HCT116 (cell line): ENCODE measurements around the gene MSRB3.

Experiments
- CEBPB ChIP-seq: IDR thresholded peaks from 2 replicates; pipeline ENCODE4 v1.6.1; 2012; ENCODE audit warnings: low read depth
- CTCF ChIP-seq, 3 experiments: fragments of 200-600 bp in 1 of 3; sonication (generic) in 1 of 3; IDR thresholded peaks in 2 of 3; conservative IDR thresholded peaks in 1 of 3; 2 replicates each; pipeline ENCODE4 v1.5.1; 2012 to 2017; ENCODE audit warnings: low read depth in 2 of 3, low read length in 2 of 3, antibody characterized with exemption in 1 of 3, borderline replicate concordance in 1 of 3, control low read depth in 1 of 3, mild to moderate bottlenecking in 1 of 3, mixed read lengths in 1 of 3, mixed run types in 1 of 3, moderate library complexity in 1 of 3; ENCODE audit not compliant: insufficient read depth in 1 of 3
- EZH2 ChIP-seq: fragments of 200-600 bp; sonication (generic); IDR thresholded peaks from 2 replicates; pipeline ENCODE4 v1.6.1; 2017; ENCODE audit warnings: antibody characterized with exemption, mixed run types
- JUND ChIP-seq: IDR thresholded peaks from 2 replicates; pipeline ENCODE4 v1.6.1; 2012
- POLR2A ChIP-seq: IDR thresholded peaks from 2 replicates; pipeline ENCODE4 v1.7.0; 2011; ENCODE audit warnings: borderline replicate concordance; ENCODE audit not compliant: insufficient read depth, insufficient read length; ENCODE audit errors: extremely low read depth
- POLR2AphosphoS5 ChIP-seq: IDR thresholded peaks from 2 replicates; pipeline ENCODE4 v1.6.1; 2011; ENCODE audit warnings: mild to moderate bottlenecking, low read depth, low read length, moderate library complexity
- RAD21 ChIP-seq: IDR thresholded peaks from 2 replicates; pipeline ENCODE4 v1.6.1; 2012; ENCODE audit warnings: low read depth, mild to moderate bottlenecking
- SP1 ChIP-seq: IDR thresholded peaks from 2 replicates; pipeline ENCODE4 v1.6.1; 2012; ENCODE audit warnings: low read depth
- TCF7L2 ChIP-seq: IDR thresholded peaks from 2 replicates; pipeline ENCODE4 v1.7.0; 2011; ENCODE audit warnings: borderline replicate concordance, inconsistent platforms; ENCODE audit not compliant: insufficient read depth, insufficient read length; ENCODE audit errors: extremely low read depth
- YY1 ChIP-seq: IDR thresholded peaks from 2 replicates; pipeline ENCODE4 v1.6.1; 2011; ENCODE audit warnings: low read length, low read depth, moderate library complexity, mild to moderate bottlenecking; ENCODE audit not compliant: insufficient replicate concordance; ENCODE audit errors: extremely low read depth
- ZFX ChIP-seq: fragments of 450-650 bp; IDR thresholded peaks from 2 replicates; pipeline ENCODE4 v1.6.1; 2017
- ZNF274 ChIP-seq: fragments of 200-500 bp; sonication (Bioruptor generic); IDR thresholded peaks from 2 replicates; pipeline ENCODE4 v1.6.1; 2014; ENCODE audit warnings: mild to moderate bottlenecking, low read depth, low read length, inconsistent platforms
- TF ChIP-seq, protein P1 (sequence below): IDR thresholded peaks from 2 replicates; pipeline ENCODE4 v1.6.1; 2012; ENCODE audit warnings: low read depth
- TF ChIP-seq, protein P2 (sequence below): IDR thresholded peaks from 2 replicates; pipeline ENCODE4 v1.6.1; 2012

DNA sequence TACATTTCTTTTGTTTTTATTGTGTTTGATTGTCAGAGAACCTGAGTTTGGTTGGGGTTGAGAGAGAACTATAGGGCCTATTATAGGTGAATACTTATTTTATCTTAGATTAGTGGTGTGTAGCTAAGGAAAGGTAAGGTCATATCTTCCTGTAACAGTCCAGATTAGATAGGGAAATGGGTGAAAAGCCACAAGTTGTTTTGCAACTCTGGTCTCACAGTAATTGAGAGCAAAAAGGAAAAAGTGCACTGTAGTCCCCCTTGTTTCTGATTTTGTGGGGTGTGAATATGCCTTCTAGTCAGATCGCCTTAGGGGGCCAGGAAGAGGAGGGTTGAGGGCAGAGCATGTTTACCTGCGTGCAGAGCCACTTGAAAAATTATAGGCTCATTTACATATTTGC, 8.9 kb downstream of the MSRB3 start:
- TF ChIP-seq ZNF274 (no peak), EZH2 (no peak), JUND (no peak), CTCF (IDR thresholded peaks at IDR 0.05 in 2 of 3, conservative IDR thresholded peaks at IDR 0.05 in 1 of 3; ENCODE audit: borderline replicate concordance in 1 of 3, insufficient read depth in 1 of 3, low read depth in 2 of 3, low read length in 2 of 3) (no peak), SP1 (no peak), POLR2AphosphoS5 (no peak), ZFX (no peak), POLR2A (no peak), RAD21 (no peak), YY1 (no peak), CEBPB (no peak), TCF7L2 (no peak)
- TF ChIP-seq, protein P1, sequence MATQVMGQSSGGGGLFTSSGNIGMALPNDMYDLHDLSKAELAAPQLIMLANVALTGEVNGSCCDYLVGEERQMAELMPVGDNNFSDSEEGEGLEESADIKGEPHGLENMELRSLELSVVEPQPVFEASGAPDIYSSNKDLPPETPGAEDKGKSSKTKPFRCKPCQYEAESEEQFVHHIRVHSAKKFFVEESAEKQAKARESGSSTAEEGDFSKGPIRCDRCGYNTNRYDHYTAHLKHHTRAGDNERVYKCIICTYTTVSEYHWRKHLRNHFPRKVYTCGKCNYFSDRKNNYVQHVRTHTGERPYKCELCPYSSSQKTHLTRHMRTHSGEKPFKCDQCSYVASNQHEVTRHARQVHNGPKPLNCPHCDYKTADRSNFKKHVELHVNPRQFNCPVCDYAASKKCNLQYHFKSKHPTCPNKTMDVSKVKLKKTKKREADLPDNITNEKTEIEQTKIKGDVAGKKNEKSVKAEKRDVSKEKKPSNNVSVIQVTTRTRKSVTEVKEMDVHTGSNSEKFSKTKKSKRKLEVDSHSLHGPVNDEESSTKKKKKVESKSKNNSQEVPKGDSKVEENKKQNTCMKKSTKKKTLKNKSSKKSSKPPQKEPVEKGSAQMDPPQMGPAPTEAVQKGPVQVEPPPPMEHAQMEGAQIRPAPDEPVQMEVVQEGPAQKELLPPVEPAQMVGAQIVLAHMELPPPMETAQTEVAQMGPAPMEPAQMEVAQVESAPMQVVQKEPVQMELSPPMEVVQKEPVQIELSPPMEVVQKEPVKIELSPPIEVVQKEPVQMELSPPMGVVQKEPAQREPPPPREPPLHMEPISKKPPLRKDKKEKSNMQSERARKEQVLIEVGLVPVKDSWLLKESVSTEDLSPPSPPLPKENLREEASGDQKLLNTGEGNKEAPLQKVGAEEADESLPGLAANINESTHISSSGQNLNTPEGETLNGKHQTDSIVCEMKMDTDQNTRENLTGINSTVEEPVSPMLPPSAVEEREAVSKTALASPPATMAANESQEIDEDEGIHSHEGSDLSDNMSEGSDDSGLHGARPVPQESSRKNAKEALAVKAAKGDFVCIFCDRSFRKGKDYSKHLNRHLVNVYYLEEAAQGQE, result no peak
- TF ChIP-seq, protein P2, sequence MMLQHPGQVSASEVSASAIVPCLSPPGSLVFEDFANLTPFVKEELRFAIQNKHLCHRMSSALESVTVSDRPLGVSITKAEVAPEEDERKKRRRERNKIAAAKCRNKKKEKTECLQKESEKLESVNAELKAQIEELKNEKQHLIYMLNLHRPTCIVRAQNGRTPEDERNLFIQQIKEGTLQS, result no peak
